B cell (primary cell): ENCODE results near the gene POFUT2. TPM values are rescaled to one million over a fixed set of nuclear protein-coding genes. Genes with fewer than 3 reads are reported as not detected.

Experiments used
- ATAC-seq: fragments of 200-7000 bp; cut with Tn5 transposase; one replicate; pipeline ENCODE4 v1.10.0; 2021; ENCODE audit warnings: low read depth, mild to moderate bottlenecking, moderate number of reproducible peaks, moderate library complexity
- CTCF ChIA-PET: fragments of 350-600 bp; sonication (Branson Sonifier 250); formaldehyde crosslinking; loops from one replicate; lab custom pipeline; 2021; ENCODE audit warnings: antibody characterized with exemption, inconsistent platforms; lab: Charles Lee
- POLR2A ChIA-PET: fragments of 350-600 bp; sonication (Branson Sonifier 250); formaldehyde crosslinking; loops from one replicate; lab custom pipeline; 2021; ENCODE audit warnings: antibody characterized with exemption; lab: Charles Lee
- DNase-seq: peaks from one replicate; pipeline ENCODE4 v3.0.0; 2013
- H2AFZ ChIP-seq: 2 replicates; pipeline ENCODE4 v1.6.1; 2012; ENCODE audit warnings: mild to moderate bottlenecking, low read depth, low read length; ENCODE audit not compliant: insufficient read depth, poor library complexity, severe bottlenecking
- H3K27ac ChIP-seq, 2 donors: 1 replicate in 1 of 2; 2 replicates in 1 of 2; pipeline ENCODE4 v1.5.1; 2012 to 2013; ENCODE audit warnings: low read length in 2 of 2, mild to moderate bottlenecking in 2 of 2, moderate library complexity in 1 of 2
- H3K27me3 ChIP-seq, 4 experiments: fragments of 200-600 bp in 1 of 4; sonication (generic) in 1 of 4; replicated peaks in 1 of 4; 1 replicate in 2 of 4; 2 replicates in 2 of 4; pipeline versions ENCODE4 v1.6.1 to v1.7.0; 2013 to 2016; ENCODE audit warnings: low read length in 3 of 4, mild to moderate bottlenecking in 2 of 4, mixed read lengths in 1 of 4, moderate library complexity in 1 of 4; ENCODE audit not compliant: insufficient read depth in 4 of 4, control insufficient read depth in 3 of 4; ENCODE audit errors: control extremely low read depth in 1 of 4
- H3K36me3 ChIP-seq, 2 experiments: replicated peaks in 1 of 2; 1 replicate in 1 of 2; 2 replicates in 1 of 2; pipeline versions ENCODE4 v1.6.1 to v1.7.1; 2013; ENCODE audit warnings: low read length in 1 of 2; ENCODE audit not compliant: insufficient read depth in 2 of 2, control insufficient read depth in 1 of 2; ENCODE audit errors: control extremely low read depth in 1 of 2, extremely low read depth in 1 of 2
- H3K4me1 ChIP-seq, 2 donors: fragments of 200-600 bp in 1 of 2; sonication (generic) in 1 of 2; 1 replicate in 1 of 2; 2 replicates in 1 of 2; pipeline versions ENCODE4 v1.5.1 to v1.6.1; 2013 to 2017; ENCODE audit warnings: low read length in 2 of 2; ENCODE audit not compliant: control insufficient read depth in 2 of 2, insufficient read depth in 2 of 2
- H3K4me2 ChIP-seq: replicated peaks from 2 replicates; pipeline ENCODE3; 2012; ENCODE audit warnings: mild to moderate bottlenecking, low read depth, low read length; ENCODE audit not compliant: poor library complexity, severe bottlenecking
- H3K4me3 ChIP-seq, 5 experiments: fragments of 200-600 bp in 1 of 5; sonication (generic) in 1 of 5; 1 replicate in 3 of 5; 2 replicates in 2 of 5; pipeline versions ENCODE4 v1.5.1 to v1.7.0; 2011 to 2016; ENCODE audit warnings: low read length in 4 of 5, mild to moderate bottlenecking in 4 of 5, low read depth in 2 of 5, control low read depth in 1 of 5, moderate library complexity in 1 of 5; ENCODE audit not compliant: insufficient read depth in 1 of 5; ENCODE audit errors: control extremely low read depth in 1 of 5, extremely low read depth in 1 of 5
- H3K79me2 ChIP-seq: fragments of 200-600 bp; sonication (generic); one replicate; pipeline ENCODE4 v1.6.0; 2016; ENCODE audit warnings: low read length; ENCODE audit not compliant: control insufficient read depth, insufficient read depth
- H3K9ac ChIP-seq: fragments of 200-600 bp; sonication (generic); 2 replicates; pipeline ENCODE4 v1.6.1; 2017; ENCODE audit warnings: mild to moderate bottlenecking, low read length, moderate library complexity
- H3K9me3 ChIP-seq, 3 donors: one replicate each; pipeline versions ENCODE4 v1.6.1 to v1.7.1; 2013; ENCODE audit warnings: low read length in 2 of 3; ENCODE audit not compliant: control insufficient read depth in 2 of 3, insufficient read depth in 1 of 3; ENCODE audit errors: control extremely low read depth in 1 of 3
- H4K20me1 ChIP-seq: 2 replicates; pipeline ENCODE4 v1.6.0; 2012; ENCODE audit warnings: mild to moderate bottlenecking, low read length; ENCODE audit not compliant: insufficient read depth, control insufficient read depth, poor library complexity, severe bottlenecking
- H3K27ac Mint-ChIP-seq: one replicate; pipeline ENCODE4 v1.8.0; 2021; ENCODE audit warnings: mixed read lengths
- H3K27me3 Mint-ChIP-seq: one replicate; pipeline ENCODE4 v1.8.0; 2021; ENCODE audit warnings: mixed read lengths
- H3K4me1 Mint-ChIP-seq: one replicate; pipeline ENCODE4 v1.8.0; 2021; ENCODE audit warnings: mixed read lengths
- H3K4me3 Mint-ChIP-seq: one replicate; pipeline ENCODE4 v1.8.0; 2021; ENCODE audit warnings: mixed read lengths
- H3K9me3 Mint-ChIP-seq: one replicate; pipeline ENCODE4 v1.8.0; 2022; ENCODE audit warnings: mixed read lengths; ENCODE audit not compliant: insufficient read depth
- CTCF ChIP-seq: fragments of 200-600 bp; IDR thresholded peaks from one replicate; pipeline ENCODE4 v1.8.0; 2022; ENCODE audit warnings: antibody characterized with exemption, mild to moderate bottlenecking
- EZH2 ChIP-seq: IDR thresholded peaks from 2 replicates; pipeline ENCODE4 v1.6.1; 2012; ENCODE audit warnings: borderline replicate concordance, low read depth, mild to moderate bottlenecking, moderate library complexity, low read length; ENCODE audit not compliant: insufficient read depth, poor library complexity, severe bottlenecking
- WGBS: methylation state at CpG from one replicate; pipeline ENCODE4 v1.1.5; 2013; ENCODE audit warnings: missing lambda C conversion rate; ENCODE audit not compliant: insufficient coverage; 5-methylcytosine and 5-hydroxymethylcytosine counted together
- intact Hi-C: fragments of 100-400 bp; cut with micrococcal nuclease; formaldehyde crosslinking; loops from one replicate; pipeline ENCODE4 v1.10.0; 2022
- polyA plus RNA-seq: library from polyadenylated mRNA; depleted of rRNA; stranded (reverse); fragments of >200 nt; gene quantifications from 2 replicates; pipeline ENCODE4 v1.2.3, GENCODE V29; 2012
- total RNA-seq, 2 donors: library from RNA; stranded (reverse); fragments of 120-200 nt in 1 of 2; gene quantifications; 1 replicate in 1 of 2; 2 replicates in 1 of 2; pipeline versions ENCODE4 v1.2.3 to v1.2.4, GENCODE V29; 2013 to 2022

Gene POFUT2
- total and polyA plus RNA-seq, 2 donors (not counting 1 experiment from before 2014, with no cell fraction given): 38.3 to 41.8 TPM

GRCh38 chr21:45334591-45335081 is 46.9 kb upstream of the POFUT2 start:
- ChIA-PET CTCF (no interaction called here), POLR2A (no interaction called here)
- Mint-ChIP-seq H3K27me3 (peaks cover 10% of the 10 kb centered on the region), H3K27ac (no peak overlapping the region), H3K4me1 (no peaks in the 10 kb centered on the region), H3K9me3 (no peaks in the 10 kb centered on the region), H3K4me3 (no peak overlapping the region)
- Histone ChIP-seq H3K27me3 (peaks cover 0 to 7% (median 0%) of the 10 kb centered on the region in 4 experiments), H3K9ac (no peak overlapping the region), H3K27ac (no peak overlapping the region), H2AFZ (no peak overlapping the region), H3K79me2 (no peaks in the 10 kb centered on the region), H3K9me3 (no peaks in the 10 kb centered on the region), H3K4me3 (no peak overlapping the region), H3K4me2 (no peak overlapping the region), H3K36me3 (no peaks in the 10 kb centered on the region), H3K4me1 (no peaks in the 10 kb centered on the region), H4K20me1 (no peaks in the 10 kb centered on the region)
- DNase-seq (no peak), ATAC-seq (no peak)
- WGBS: 91% methylated on average over 9 of the region's 9 CpGs
- intact Hi-C loops: no loop called here
- TF ChIP-seq CTCF (no peak), EZH2 (no peak)

GRCh38 chr21:45334134-45334533 is 46.4 kb upstream of the POFUT2 start:
- Mint-ChIP-seq H3K27ac (no peak overlapping the region), H3K9me3 (no peaks in the 10 kb centered on the region), H3K4me1 (no peaks in the 10 kb centered on the region), H3K4me3 (no peak overlapping the region), H3K27me3 (peaks cover 10% of the 10 kb centered on the region)
- H3K4me2 ChIP-seq: no peak overlapping the region
- H3K4me3 ChIP-seq: no peak overlapping the region
- H3K36me3 ChIP-seq: no peaks in the 10 kb centered on the region
- H3K79me2 ChIP-seq: no peaks in the 10 kb centered on the region
- no peak overlapping the region for H3K27ac ChIP-seq
- CTCF ChIA-PET: no interaction called here
- intact Hi-C loops: no loop called here
- no peaks in the 10 kb centered on the region for H3K4me1 ChIP-seq
- POLR2A ChIA-PET: no interaction called here
- ATAC-seq: no peak
- TF ChIP-seq CTCF (no peak), EZH2 (no peak)
- peaks cover 0 to 7% (median 0%) of the 10 kb centered on the region in 4 experiments for H3K27me3 ChIP-seq
- 84% methylated on average over 8 of the region's 8 CpGs for WGBS
- DNase-seq: no peak
- H3K9ac ChIP-seq: no peak overlapping the region
- no peaks in the 10 kb centered on the region for H3K9me3 ChIP-seq
- no peak overlapping the region for H2AFZ ChIP-seq
- no peaks in the 10 kb centered on the region for H4K20me1 ChIP-seq
